NB4 (cell line): Measurements from ENCODE around the gene ADAMTSL3.

Experiments
- MYC ChIP-seq: IDR thresholded peaks from 2 replicates; pipeline ENCODE4 v1.6.1; 2011; ENCODE audit warnings: low read depth, low read length
- POLR2A ChIP-seq: IDR thresholded peaks from 2 replicates; pipeline ENCODE4 v1.6.1; 2011; ENCODE audit warnings: mild to moderate bottlenecking; ENCODE audit not compliant: insufficient read length; ENCODE audit errors: extremely low read depth
- TF ChIP-seq, protein P1 (sequence below): IDR thresholded peaks from one replicate; pipeline ENCODE4 v1.5.1; 2012; ENCODE audit warnings: low read depth, low read length

- TF ChIP-seq, protein P1, sequence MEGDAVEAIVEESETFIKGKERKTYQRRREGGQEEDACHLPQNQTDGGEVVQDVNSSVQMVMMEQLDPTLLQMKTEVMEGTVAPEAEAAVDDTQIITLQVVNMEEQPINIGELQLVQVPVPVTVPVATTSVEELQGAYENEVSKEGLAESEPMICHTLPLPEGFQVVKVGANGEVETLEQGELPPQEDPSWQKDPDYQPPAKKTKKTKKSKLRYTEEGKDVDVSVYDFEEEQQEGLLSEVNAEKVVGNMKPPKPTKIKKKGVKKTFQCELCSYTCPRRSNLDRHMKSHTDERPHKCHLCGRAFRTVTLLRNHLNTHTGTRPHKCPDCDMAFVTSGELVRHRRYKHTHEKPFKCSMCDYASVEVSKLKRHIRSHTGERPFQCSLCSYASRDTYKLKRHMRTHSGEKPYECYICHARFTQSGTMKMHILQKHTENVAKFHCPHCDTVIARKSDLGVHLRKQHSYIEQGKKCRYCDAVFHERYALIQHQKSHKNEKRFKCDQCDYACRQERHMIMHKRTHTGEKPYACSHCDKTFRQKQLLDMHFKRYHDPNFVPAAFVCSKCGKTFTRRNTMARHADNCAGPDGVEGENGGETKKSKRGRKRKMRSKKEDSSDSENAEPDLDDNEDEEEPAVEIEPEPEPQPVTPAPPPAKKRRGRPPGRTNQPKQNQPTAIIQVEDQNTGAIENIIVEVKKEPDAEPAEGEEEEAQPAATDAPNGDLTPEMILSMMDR: no peak
- TF ChIP-seq POLR2A (no peak), MYC (no peak)
These were observed 41.3 kb downstream of the ADAMTSL3 start for GRCh38 chr15:83695246-83695645.
